ENCODE results near the gene SGMS1.

DNA sequence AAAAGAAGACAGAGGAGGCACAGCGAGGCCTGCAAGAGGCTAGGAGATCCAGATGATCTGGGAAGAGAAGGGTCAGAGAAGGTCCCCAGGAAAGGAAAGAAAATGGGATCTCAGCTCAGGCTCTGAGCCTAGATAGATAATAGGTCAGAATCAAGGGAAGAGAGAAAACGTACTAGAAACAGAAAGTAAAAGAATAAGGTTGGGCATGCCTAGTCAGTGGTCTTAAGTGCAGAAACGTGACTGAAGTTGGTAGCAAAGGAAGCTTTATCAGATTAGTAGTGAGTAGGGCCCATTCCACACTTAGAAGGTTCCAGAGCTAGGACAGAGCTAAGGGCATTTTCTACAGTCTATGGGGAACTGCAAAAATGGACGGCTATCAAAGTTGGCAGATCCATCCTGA lies 287.6 kb downstream of the SGMS1 start:
- TF ChIP-seq, protein P1, sequence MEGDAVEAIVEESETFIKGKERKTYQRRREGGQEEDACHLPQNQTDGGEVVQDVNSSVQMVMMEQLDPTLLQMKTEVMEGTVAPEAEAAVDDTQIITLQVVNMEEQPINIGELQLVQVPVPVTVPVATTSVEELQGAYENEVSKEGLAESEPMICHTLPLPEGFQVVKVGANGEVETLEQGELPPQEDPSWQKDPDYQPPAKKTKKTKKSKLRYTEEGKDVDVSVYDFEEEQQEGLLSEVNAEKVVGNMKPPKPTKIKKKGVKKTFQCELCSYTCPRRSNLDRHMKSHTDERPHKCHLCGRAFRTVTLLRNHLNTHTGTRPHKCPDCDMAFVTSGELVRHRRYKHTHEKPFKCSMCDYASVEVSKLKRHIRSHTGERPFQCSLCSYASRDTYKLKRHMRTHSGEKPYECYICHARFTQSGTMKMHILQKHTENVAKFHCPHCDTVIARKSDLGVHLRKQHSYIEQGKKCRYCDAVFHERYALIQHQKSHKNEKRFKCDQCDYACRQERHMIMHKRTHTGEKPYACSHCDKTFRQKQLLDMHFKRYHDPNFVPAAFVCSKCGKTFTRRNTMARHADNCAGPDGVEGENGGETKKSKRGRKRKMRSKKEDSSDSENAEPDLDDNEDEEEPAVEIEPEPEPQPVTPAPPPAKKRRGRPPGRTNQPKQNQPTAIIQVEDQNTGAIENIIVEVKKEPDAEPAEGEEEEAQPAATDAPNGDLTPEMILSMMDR (IDR thresholded peaks at IDR 0.05): no peak
- no peak for TF ChIP-seq POLR2AphosphoS5 (IDR thresholded peaks at IDR 0.05)
